Left forelimb (tissue), 1 donor: Measurements from ENCODE around the gene POLR2A.
"Not testable (repeated sequence)": the region's sequence is repeated elsewhere in the genome, so short reads cannot be mapped to it uniquely, and the experiment has no call there.

Experiments
- DNase-seq: peaks from one replicate; pipeline ENCODE4 v3.0.0-alpha.2; 2018; ENCODE audit warnings: low spot score

Gene POLR2A

DNA sequence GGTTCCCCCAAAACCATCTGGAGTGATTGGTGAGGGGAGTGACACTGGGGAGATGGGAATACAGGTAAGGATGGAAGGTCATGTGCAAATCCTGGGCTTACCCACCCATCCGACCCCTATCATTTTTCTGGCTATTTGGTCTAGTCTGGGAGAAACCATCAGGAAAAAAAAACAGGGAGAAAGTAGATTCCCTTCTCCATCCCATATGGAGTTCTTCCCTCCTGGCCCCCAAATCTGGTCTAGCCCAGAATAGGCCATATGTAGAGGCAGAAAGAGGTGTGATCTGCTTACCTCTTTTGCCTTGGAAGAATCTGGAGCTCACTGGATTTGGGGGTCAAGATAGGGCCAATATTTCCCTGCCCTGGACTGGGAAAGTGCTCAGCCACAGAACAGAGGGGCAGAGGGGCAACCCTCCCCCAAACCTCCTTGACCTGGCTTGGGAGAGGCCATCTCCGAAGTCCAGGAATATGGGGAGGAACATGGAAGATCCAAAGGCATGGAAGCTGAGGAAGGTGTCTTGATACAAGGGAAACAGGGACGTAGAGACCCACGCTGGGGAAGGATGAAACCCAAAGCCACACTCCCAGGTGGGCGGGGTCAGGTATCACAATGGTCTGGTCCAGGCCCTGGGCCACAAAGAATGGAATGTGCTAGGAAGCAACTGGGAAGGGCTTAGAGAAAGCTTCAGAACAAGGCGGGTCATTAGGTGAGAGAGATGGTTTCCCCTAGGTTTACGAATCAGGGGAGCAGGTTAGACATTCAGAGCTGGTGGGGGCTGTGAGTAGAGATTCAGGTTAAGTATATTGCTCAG lies 23.1 kb upstream of the POLR2A start:
- no peak for DNase-seq

DNA sequence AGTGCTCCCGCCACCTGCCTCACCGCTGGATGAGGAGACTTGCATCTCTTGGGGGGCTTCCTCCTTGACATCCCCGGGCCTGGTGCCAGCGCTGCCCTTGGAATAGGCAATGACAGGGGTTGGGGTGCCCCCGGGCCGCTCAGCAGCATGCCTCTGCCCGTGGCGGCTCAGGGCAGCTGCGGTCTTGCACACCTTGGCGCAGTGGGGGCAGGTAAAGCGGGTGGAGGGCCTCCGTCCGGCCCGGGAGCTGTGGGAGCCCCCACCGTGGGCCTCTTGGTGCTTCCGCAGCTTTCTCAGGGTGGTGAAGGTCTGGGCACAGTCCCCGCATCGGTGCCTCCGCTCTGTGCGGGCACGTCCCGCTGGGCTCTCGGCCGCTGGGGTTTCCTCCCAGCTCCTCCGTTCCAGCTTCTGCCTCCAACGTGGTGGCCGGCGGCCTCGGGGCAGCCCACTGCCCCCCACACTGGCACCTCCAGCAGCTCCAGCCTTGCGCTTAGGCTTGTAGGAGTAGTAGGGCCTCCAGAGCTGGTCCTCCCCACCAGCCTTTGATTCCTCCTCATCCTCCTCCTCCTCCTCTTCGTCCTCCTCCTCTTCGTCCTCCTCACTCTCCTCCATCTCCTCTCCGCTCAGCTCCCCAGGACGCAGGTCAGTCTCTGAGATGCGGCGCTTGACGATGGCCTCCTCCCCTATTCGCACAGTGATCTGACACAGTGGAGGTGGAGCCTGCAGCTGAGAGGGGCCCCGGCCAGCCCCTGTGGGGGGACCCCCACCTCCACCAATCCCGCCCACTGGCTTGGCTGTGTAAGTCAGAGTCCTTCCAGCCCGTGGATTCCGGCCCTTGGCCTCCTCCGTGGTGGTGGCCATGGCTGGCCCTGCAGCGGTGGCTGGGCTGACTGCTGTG lies 21.4 kb upstream of the POLR2A start:
- no peak for DNase-seq

DNA sequence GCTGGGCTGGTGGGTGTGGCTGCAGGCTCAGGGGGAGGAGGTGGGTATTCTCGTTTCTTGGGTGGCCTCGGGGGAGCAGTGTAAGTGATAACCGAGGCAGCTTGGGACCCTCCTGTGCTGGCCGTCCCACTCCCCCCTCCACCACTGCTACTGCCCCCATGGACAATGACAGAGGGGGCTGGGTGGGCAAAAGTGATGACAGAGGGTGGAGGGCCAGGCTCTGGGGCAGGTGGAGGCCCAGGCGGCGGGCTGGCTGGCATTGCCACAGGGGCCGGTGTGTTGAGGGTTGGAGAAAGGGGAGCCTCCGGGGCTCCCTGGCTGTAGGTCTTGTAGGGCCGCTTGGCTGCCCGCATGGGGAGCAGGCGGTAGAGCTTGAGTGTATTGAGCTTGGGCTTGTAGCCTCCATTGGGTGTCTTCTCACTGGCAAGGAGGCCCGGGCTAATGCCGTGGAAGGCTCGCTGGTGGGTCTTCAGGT lies 20.8 kb upstream of the POLR2A start:
- no peak for DNase-seq

DNA sequence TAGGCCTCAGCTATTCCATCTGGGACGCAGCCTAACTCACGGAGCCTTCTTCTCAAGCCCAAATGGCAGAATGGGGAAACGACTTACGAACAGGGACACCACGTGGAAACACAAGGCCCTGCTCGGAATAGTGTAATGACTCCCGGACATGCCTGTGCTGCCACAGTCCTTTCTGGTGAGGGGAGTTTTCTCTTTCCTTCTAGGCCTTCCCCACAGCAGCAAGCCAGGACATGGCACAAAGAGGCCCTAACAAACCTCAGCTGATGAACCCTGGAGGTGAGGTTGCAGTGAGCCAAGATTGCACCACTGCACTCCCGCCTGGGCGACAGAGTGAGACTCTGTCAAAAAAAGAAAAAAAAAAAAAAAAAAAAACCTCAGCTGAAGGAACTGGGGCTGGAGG lies 20.1 kb upstream of the POLR2A start:
- no peak for DNase-seq

DNA sequence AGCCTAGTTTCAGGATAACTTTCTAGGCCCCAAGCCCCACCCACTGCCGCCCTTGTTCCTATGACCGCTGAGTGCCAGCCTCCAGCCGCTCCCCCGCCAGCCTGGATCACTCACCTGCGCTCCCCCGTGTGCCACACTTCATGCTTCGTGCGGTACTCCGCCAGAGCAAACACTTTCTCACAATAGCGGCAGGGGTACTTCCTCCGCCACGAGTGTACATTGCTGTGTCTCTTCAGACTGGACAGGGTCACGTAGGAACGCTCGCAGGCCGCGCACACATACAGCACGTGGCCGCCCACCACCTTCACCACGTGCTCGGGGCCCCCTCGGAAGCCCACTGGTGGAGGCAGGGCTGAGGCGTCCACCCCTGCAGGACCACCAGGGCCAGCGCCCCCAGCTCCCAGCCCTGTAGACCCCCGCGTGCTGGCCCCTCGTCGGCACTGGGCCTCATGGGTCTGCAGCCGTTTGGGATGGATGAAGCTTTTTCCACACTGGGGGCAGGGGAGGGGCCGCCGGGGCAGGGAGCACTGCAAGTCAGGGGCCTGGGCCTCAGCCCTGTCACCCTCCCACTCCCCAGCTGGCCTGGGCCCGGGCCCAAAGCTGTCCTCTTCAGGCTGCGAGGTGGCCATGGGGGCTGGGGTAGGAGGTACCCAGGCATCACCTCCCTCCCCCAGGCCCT lies 18.4 kb upstream of the POLR2A start:
- no peak for DNase-seq

DNA sequence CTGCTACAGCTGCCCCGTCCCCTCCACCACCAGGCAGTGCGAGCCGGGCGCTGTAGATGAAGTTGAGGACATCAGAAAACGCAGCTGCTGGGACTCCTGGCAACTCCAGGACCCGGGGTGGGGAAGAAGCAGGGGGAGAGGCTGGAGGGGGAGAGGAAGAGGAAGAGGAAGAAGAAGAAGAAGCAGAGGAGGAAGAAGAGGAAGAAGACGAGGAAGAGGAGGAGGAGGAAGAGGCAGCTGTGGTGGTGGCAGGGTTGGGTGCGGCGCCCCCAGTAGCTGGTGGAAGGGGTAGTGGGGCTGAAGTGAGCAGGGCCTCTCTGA lies 17.9 kb upstream of the POLR2A start:
- DNase-seq, result no peak

DNA sequence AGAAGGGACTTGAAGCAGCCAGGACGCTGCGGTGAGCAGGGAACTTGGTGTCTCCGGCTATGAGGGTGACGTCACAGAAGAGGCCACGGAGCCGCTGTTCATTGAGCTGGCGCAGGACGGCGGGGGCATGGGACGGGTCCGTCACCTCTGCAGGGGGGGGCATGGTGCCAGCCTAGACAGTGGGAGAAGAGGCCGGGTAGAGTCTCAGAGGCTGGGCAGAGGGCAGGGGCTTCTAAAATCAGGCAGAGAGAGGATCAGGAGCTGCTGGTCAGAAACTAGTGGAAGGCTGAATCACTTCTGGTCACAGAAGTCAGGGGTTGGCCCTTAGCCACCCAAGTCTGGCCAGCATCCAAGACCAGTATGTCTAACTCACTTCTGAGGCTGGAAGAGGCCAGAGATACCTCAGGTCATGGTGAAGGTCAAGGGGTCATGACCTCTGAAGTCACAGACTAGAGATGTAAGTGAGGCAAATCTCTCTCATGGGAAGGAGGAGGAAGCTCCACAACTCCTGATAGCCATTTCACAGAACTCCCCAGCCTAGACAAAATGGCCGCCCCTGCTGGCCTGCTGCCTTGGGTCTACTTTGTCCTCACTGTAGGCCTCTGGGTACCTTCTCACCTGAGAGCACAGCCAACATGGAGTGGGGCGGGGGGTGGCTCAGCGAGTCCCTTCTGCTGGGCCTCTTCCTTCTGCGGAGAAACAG lies 17.4 kb upstream of the POLR2A start:
- no peak for DNase-seq

DNA sequence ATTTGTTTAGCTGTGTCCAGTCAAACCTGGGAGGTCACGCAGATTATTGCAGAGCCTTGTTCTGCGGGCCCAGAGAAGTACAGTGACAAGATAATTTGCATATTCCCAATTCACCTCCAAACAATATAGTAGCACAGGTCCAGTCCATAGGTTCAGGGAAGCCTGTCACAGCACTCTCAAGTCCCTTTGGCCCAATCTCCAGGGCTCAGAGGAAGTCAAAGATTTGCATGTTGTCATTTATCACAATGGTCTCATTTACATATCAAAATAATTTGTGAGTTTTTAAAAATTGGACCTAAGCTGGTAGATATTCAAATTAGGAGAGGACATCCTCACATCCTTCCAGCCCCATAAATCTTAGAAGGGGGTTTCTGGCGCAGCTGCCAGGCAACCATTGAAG lies 16.7 kb upstream of the POLR2A start:
- no peak for DNase-seq

DNA sequence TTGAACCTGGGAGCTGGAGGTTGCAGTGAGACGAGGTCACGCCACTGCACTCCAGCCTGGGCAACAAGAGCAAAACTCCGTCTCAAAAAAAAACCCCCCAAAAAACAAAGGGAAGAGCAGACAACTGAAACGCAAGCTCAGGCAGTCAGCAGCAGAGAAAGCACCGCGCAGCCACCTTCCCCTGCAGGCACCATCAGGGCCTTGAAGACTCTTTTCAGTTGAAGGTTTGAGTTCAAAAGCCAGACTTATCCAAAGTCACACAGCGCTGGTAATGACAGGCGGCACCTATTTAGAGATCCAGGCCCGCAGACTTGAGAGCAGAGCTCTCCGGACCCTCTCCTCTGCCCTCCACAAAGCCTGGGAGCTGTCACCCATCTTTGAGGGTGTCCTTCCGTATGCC lies 15.9 kb upstream of the POLR2A start:
- no peak for DNase-seq

DNA sequence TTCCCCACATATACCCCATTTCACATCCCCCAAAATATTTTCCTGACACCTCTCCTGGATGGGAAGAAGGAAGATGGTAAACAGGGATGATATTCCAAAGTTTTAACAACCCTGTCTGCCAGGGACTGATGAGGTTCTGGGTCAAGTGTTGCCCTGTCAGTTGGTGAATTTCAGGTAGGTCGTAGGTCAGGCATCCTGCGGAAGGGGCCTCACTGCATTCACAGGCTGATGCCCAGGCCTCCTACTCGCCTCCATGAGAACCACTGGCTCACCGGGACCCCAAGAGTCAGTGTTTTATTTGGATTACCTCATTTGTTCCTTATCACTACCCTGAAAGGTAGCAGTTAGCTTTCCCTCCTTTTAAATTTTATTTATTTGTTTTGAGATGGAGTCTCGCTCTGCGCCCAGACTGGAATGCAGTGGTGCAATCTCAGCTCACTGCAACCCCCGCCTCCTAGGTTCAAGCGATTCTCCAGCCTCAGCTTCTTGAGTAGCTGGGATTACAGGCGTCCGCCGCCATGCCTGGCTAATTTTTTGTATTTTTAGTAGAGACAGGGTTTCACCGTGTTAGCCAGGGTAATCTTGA lies 15.3 kb upstream of the POLR2A start:
- no peak for DNase-seq

DNA sequence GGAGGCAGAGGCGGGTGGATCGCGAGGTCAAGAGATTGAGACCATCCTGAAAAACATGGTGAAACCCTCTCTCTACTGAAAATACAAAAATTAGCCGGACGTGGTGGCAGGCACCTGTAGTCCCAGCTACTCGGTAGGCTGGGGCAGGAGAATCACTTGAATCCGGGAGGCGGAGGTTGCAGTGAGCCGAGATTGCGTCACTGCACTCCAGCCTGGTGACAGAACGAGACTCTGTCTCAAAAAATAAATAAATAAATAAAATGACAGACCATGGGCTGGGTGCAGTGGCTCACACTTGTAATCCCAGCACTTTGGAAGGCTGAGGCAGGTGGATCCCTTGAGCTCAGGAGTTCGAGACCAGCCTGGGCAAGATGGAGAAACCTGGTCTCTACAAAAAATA lies 14.3 kb upstream of the POLR2A start:
- not testable (repeated sequence) for DNase-seq

DNA sequence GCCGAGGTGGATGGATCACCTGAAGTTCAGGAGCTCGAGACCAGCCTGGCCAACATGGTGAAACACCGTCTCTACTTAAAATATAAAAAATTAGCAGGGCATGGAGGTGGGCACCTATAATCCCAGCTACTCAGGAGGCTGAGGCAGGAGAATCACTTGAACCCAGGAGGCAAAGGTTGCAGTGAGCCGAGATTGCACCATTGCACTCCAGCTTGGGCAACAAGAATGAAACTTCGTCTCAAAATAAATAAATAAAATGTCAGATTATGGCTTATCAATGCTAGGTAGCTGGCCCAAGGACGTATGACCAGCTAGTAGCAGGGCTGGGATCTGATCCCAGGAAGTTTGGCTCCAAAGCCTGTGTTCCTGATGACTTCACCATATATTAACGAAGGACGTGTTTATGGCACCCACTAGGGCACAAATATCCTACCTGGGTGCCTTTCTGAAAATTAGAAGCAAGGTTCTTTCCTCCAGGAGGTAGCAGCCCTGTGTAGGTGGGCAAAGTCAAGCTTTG lies 13.7 kb upstream of the POLR2A start:
- not testable (repeated sequence) for DNase-seq

DNA sequence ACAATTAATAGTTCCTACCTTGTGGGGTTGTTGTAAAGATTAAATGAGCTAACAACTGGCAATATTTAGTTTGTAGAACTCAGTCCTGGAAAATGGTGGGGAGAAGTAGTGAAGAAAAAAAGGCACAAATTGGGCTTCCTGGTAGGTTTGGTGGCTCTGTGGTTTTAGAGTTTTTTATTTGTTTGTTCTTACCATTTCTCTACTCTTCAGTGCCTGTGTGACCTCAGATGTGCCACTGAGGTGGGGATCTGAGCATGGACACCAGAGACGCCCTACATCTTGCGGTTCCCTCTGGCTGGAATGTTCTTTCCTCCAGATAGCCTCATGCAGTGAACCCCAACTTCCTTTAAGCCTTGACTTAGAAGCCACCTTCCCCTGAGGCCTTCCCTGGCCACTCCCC lies 12.4 kb upstream of the POLR2A start:
- no peak for DNase-seq

DNA sequence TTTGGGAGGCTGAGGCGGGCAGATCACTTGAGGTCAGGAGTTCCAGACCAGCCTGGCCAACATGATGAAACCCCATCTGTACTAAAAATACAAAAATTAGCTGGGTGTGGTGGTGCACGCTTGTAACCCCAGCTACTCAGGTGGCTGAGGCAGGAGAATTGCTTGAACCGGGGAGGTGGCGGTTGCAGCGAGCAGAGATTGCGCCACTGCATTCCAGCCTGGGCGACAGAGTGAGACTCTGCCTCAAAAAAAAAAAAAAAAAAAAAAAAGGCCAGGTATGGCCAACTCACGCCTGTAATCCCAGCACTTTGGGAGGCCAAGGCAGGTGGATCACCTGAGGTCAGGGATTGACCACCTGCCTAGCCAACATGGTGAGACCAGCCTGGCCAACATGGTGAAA lies 9.4 kb upstream of the POLR2A start:
- not testable (repeated sequence) for DNase-seq

DNA sequence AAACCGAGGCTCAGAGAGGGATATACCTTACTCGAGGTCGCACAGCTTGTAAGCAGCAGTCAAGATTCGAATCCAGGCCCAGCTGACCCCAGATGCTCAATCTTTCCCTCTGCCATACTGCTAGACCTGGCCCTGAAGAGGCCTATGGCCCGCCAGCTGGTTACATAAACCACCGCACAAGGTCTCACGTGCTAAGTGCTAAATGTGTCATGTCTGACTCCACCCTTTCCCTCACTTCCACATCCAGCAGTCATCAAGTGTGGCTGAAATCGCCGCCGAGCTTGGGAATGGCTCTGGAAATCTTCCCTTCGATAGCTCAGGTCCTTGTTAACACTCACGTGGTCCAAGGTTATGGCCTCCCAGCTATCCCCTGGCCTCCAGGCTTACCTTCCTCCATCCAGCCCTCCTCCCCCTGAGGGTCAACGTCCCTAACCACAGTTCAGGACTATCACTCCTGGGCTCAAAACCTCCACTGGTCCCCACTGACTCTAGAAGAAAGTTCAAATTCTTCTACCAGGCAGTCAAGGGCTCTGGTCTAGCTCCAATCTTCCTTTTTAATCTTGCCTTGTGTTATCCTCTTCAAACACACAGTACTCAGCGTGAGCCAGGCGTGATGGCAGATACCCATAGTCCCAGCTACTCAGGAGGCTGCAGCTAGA lies 8.3 kb upstream of the POLR2A start:
- no peak for DNase-seq

DNA sequence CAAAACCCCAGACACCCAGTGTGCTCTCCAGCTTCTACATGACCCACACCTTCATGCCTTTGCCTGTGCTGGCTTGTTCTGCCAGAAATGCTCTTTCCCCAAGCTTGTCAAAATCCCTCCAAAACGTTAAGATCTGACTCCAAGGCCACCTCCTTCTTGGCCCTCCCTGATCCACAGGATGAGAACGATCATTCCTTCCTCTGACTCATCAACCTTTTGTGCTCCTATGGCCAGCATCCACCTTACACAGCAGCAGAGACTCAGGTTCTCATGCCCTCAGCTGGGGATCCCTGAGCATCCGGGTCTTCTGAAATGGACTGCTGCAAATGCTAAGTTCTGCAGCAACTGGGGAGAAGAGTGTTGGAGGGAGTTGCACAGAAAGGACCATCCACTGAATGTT lies 7.7 kb upstream of the POLR2A start:
- no peak for DNase-seq

DNA sequence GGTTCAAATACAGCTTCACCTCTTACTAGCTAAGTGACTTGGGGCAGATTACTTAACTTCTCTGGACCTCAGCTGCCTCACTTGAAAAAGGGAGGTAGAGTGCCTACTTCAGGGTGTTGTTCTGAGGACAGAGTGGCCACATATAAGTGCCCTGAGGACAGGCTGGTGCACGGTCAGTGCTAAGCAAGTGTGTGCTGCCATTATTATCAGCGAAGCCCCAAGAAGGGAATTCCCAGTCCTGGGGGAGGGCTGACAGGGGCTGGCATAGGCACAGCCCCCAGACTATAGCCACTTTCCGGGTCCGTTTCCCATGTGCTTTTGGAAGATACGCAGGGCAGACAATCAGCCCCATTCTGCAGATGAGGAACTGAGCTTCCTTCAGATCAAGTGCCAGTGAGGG lies 7.2 kb upstream of the POLR2A start:
- DNase-seq, result no peak

DNA sequence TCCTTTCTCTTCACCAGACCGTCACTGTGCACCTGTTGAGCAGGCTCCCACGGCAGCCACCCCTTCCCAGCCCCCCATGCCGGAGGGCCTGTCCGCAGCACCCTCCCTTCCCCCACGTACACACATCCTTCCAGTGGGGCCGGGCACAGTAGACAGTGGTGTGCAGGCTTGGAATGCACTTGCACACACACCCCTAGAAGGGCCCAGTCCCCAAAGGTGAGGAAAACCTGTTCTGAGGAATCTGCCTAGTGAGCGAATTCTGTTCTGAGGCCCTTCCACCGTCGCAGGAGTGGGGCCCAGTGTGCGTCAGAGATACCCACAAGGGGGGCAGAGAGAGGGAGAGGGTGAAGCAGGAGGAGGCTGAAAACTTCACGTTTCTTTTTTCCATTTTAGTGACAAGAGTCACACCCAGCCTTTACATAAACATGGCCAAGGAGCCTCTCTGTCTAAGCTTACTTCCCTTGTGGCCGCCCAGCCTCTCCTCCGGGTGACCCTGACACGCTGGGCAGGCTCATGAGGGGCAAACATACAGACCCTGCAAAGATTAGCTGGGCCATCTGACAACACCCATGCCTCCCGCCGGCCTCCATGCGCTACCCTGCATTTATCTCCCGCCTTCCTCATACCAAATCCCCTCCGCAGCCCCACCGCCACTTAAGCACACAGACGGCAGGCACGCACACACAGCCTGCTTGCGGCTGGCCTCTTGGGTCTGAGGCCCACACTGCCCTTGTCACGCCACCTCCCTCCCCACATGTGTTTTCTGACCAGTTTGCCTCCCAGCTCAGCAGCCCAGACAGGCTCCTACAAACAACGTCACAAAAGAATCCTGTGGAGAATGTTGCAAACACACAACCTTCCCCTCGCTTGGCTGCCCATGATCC lies 6.5 kb upstream of the POLR2A start:
- no peak for DNase-seq

DNA sequence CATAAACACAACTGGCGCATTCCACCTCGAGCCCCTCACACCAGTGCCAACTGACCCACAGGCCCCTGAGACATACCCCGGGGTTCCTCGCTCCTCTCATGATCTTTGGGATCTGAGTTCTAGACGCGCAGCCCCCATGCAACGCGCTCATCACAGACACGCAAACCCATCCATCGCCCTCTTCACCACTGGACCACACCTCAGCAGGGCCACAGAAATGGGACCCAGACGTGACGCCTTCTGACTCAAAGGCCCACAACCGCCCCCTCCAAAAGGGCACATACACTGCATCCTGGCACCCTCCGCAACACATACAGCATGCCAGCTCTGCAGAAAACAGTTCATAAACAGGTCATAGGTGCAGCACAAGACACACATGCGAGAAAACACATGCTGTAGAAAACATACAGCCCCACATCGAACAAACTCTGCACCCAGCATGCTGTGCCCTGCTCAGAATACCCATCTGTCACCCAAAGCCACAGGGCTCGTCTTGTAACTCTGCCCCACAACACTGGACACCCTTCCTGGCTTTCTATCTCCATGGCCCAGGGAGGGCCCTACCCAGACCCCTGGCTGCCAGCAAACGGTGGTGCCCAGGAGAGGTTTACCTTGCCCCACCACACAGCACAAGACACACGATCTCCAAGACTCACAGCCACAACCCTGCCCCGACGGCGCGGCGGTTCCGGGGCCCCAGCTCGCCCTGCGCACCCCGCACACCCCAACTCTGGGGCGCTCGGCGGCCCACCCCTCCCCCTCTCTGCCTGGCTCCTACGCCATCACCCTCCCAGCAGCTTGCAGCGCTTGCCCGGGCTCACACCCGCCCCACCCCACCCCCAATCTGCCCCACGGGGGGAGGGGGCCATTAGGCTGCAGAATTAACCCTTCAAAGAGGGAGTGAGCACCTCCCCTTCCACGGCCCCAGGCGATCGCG lies 5.6 kb upstream of the POLR2A start:
- DNase-seq, result peak; percentile 78
